Measurements from ENCODE around the gene SEC14L2.
"Not testable (repeated sequence)": the region's sequence is repeated elsewhere in the genome, so short reads cannot be mapped to it uniquely, and the experiment has no call there.

The SEC14L2 gene

GRCh38 chr22:30426388-30427353 is 29.9 kb downstream of the SEC14L2 start:
- peak; percentile 71 for DNase-seq (ENCODE audit: low read depth)

GRCh38 chr22:30427871-30428270 is 31.1 kb downstream of the SEC14L2 start:
- DNase-seq (ENCODE audit: low read depth) = no peak

GRCh38 chr22:30429887-30430286 is 33.1 kb downstream of the SEC14L2 start:
- DNase-seq (ENCODE audit: low read depth) = no peak

GRCh38 chr22:30430933-30431332 is 34.1 kb downstream of the SEC14L2 start:
- no peak for DNase-seq (ENCODE audit: low read depth)

GRCh38 chr22:30432096-30432495 is 35.3 kb downstream of the SEC14L2 start:
- DNase-seq (ENCODE audit: low read depth) = no peak

- DNase-seq (ENCODE audit: low read depth) = no peak
Measured at GRCh38 chr22:30432520-30432919, 35.7 kb downstream of the SEC14L2 start.

GRCh38 chr22:30433227-30433626 is 36.4 kb downstream of the SEC14L2 start:
- no peak for DNase-seq (ENCODE audit: low read depth)

DNA sequence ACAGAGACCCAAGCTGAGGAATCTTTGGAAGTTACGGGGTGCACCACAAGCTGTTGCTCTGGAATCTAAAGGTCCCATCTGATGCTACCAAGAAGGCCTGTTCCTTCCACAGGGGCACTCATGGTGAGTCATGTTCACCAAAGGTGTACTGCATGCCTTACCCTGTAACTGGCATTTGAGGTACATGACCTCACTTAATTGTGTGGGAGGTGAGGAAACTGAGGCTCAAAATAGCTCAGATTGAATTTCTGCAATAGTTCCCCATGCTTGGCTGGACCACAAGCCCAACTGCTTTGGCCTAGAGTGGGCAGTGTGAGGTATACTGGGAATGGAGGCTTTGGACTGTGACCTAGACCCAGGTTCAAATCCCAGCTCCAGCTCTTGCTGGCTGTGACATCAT is 37.0 kb downstream of the SEC14L2 start:
- DNase-seq (ENCODE audit: low read depth) = no peak

DNA sequence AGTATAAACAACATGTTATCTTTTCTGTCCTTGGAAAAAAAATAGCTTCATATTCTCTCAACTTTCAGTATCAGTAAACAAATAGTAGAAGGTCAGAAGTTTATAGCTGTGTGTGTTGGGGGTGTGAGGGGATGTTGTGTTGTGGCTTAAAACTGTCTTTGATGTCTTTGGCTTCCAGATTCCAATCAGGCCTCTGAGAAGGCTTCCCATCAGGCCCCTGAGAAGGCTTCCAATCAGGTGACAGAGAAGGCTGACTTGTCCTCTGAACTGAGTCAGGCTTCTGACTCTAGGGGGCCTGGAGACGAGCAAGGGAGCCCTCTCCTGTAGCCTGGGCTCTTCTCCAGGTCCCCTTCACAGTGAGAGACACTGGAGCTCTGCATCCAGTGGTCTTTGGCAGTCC is 38.0 kb downstream of the SEC14L2 start:
- no peak for DNase-seq (ENCODE audit: low read depth)

DNA sequence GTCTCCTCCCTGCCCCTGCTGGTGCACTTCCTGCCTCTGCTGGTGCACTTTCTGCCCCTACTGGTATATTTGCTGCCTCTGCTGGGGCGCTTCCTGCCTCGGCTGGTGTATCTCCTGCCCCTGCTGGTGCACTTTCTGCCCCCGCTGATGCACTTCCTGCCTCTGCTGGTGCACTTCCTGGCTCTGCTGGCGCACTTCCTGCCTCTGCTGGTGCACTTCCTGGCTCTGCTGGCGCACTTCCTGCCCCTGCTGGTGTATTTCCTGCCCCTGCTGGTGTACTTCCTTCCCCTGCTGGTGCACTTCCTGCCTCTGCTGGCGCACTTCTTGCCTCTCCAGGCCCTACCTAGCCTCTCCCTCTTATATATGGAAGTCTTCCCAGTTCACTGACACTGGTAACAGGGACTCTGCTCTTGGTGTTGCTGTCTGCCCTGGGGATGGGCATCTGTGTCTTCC is 38.9 kb downstream of the SEC14L2 start:
- peak; percentile 66 for DNase-seq (ENCODE audit: low read depth)

GRCh38 chr22:30436196-30436595 is 39.4 kb downstream of the SEC14L2 start:
- DNase-seq (ENCODE audit: low read depth) = no peak

- DNase-seq (ENCODE audit: low read depth) = no peak
Measured at GRCh38 chr22:30438559-30438958, 41.7 kb downstream of the SEC14L2 start.

DNA sequence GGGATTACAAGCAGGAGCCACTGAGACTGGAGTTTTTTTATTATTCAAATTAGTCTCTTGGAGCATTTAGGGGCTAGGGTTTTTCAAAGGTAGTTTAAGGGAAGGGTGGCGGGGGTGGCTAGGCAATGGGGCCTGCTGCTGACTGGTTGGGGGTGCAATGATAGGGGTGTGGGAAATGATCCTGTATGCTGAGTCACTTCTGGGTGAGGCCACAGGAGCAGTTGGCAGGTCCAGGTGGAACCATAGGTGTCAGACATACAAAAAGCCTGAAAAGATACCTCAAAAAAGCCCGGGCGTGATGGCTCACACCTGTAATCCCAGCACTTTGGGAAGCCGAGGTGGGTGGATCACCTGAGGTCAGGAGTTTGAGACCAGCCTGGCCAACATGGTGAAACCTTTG is 42.4 kb downstream of the SEC14L2 start:
- DNase-seq (ENCODE audit: low read depth) = no peak

GRCh38 chr22:30439836-30440235 is 43.0 kb downstream of the SEC14L2 start:
- DNase-seq (ENCODE audit: low read depth) = no peak

- DNase-seq (ENCODE audit: low read depth) = no peak
Measured at GRCh38 chr22:30441088-30441487, 44.3 kb downstream of the SEC14L2 start.

DNA sequence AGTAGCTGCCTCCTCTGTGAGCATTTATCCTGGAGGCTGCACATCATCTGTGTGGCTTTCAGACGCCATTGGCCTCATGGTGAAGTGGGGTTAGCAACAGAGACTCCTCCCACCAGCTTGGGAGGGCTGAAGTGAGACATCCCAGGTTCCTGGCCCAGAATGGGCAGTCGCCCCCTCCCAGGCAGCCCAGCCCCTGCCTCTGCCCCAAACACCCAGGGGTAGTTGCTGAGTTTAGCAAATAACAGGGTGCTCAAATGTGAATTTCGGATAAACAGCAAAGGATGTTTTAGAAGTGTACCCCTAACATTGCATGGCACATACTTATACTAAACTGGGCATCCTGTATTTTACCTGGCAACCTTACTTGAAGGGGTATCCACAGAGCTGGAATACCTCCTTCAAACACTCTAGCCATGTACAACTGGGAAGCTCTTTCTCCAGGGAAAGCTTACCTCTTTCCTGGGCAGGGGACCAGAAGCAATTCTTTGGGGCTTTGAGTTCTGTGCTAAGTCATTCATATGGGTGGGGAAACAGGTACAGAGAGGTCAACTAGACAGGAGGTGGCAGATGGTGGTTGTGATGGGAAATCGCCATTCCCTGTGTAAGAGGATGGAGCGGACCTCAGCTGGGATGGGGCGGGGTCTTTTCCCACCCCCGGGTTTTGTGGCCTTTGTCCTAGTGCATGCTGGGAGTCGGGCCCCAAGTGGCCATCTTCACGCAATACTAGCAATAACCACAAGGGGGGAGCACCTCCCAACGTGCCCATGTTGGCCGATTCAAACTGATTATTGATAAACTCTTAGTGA is 48.0 kb downstream of the SEC14L2 start:
- DNase-seq (ENCODE audit: low read depth) = no peak

GRCh38 chr22:30445438-30446145 is 48.8 kb downstream of the SEC14L2 start:
- DNase-seq (ENCODE audit: low read depth) = no peak

GRCh38 chr22:30447656-30448055 is 50.8 kb downstream of the SEC14L2 start:
- no peak for DNase-seq (ENCODE audit: low read depth)

GRCh38 chr22:30451488-30451887 is 54.7 kb downstream of the SEC14L2 start:
- DNase-seq (ENCODE audit: low read depth) = not testable (repeated sequence)

DNA sequence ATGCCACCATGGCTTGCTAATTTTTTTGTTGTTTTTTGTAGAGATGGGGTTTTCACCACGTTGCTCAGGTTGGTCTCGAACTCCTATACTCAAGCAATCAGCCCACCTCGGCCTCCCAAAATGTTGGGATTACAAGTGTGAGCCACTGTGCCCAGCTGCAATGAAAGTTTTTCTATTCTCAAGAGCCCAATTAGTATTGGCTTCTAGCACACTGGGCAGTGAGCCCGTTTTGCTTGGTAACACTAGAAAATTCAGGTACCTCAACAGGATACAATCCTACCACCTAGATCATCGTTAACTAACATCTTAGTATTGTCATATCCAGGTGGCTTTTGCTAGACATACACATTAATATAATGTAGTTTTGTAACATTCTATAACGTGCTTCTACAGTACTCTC is 56.0 kb downstream of the SEC14L2 start:
- no peak for DNase-seq (ENCODE audit: low read depth)

- DNase-seq (ENCODE audit: low read depth) = no peak
Measured at GRCh38 chr22:30453731-30454510, 57.1 kb downstream of the SEC14L2 start.
